Measurements from ENCODE around the gene MXRA8.

GRCh38 chr1:1321477-1321876 is 36.9 kb downstream of the MXRA8 start:
- TF ChIP-seq POLR2A (IDR thresholded peaks at IDR 0.05) (no peak), CTCF (IDR thresholded peaks at IDR 0.05) (no peak)
